ENCODE measurements around the gene PXYLP1. TPM values are rescaled to one million over a fixed set of nuclear protein-coding genes. Genes with fewer than 3 reads are reported as not detected.

The PXYLP1 gene
- total and polyA plus RNA-seq, 10 of the 15 experiments (the other 5 are each of a cell fraction or from before 2014, with no cell fraction given), result 0.06 to 1.7 (median 0.35) TPM

DNA sequence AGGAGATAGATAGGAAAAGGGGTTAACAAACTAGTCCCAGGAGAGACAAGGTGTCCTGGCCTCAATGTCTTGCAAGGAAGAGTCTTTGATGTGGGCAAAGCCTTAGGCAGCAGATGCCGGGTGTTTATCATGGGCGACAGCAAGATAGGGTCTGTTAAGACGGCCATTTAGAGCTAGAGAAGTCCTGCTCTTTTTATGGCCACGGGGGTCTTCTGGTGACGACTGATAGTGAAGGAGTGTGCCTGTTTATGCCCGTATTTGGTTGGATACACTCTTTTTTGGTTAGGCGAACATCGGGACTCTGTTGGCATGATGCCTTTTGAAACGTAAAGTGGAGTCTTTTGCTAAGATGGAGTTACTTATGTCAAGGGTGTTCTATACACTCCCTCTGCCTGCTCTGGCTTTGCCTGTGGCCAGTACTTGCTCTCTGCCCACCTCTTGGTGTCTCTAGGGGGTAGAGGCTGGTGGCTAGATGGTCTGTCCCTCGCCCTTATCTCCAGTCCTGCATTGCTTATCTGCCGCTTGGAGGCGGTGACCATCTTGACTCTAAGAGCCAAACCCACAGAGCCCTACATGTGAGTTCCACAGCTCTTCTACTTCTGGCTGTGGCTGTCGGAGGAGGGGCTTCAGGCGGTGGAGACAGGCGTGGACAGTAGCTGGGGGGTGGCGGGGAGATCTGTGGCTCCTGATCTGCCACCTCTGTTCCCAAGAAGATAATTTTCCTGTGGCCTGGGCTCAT is 80.9 kb downstream of the PXYLP1 start:
- ChIA-PET CTCF (interaction anchor here (0.7 to 20.6 kb wide), 33 partner anchors 9 to 248 kb away, joined by 3 to 642 read pairs (median 7); partner anchors contain the start of gene ZBTB38), RAD21 (ENCODE audit: unreplicated experiment) (interaction anchor here (0.7 to 6.6 kb wide), 35 partner anchors 10 to 332 kb away, joined by 3 to 151 read pairs (median 8); partner anchors contain the start of genes PXYLP1 and RASA2), SMC1A (ENCODE audit: uncharacterized antibody, unreplicated experiment) (interaction anchor here (0.6 to 17.9 kb wide), 28 partner anchors 10 to 248 kb away, joined by 3 to 405 read pairs (median 10); no protein-coding TSS in a partner anchor), POLR2A (interaction anchor here (0.7 to 5.6 kb wide), 16 partner anchors 15 to 565 kb away, joined by 3 to 33 read pairs (median 4); no protein-coding TSS in a partner anchor)
- no peaks in the 10 kb centered on the region for H3K27me3 ChIP-seq (replicated peaks in 1 of 2; ENCODE audit: control insufficient read depth in 2 of 2, insufficient read depth in 2 of 2, low read length in 1 of 2)
- H3K9ac ChIP-seq (ENCODE audit: control insufficient read depth, insufficient read depth, low read length), result peak overlapping the region; percentile 75
- peak overlapping the region; percentile 90 for H3K4me2 ChIP-seq (ENCODE audit: control insufficient read depth, insufficient read depth)
- peaks cover 13% of the 10 kb centered on the region for H3K4me1 ChIP-seq (ENCODE audit: control insufficient read depth, insufficient read depth, low read length)
- FAIRE-seq (no peak), ATAC-seq (no peak), DNase-seq (ENCODE audit: low read depth, low spot score) (no peak)
- peaks cover 12% of the 10 kb centered on the region for H3K79me2 ChIP-seq (ENCODE audit: control insufficient read depth, insufficient read depth, low read length)
- no peaks in the 10 kb centered on the region for H3K36me3 ChIP-seq (ENCODE audit: control insufficient read depth in 2 of 2, insufficient read depth in 2 of 2, low read length in 1 of 2)
- H3K4me3 ChIP-seq, result peak overlapping the region; percentile 76
- no peaks in the 10 kb centered on the region for H4K20me1 ChIP-seq (ENCODE audit: control insufficient read depth, insufficient read depth)
- WGBS (ENCODE audit: insufficient coverage, insufficient replicate concordance, low lambda C conversion rate, missing lambda C conversion rate), result 92% methylated on average over 16 of the region's 16 CpGs
- intact Hi-C loops (cut with micrococcal nuclease; ENCODE audit: unreplicated experiment) (loop anchor here (1.0 kb wide), 1 partner anchor 129 kb away; no protein-coding TSS in a partner anchor), in situ Hi-C loops (cut with MboI) (no loop called here)
- TF ChIP-seq ZNF687 (IDR thresholded peaks at IDR 0.05), result peak; percentile 81
- TF ChIP-seq YY1 (IDR thresholded peaks at IDR 0.05; ENCODE audit: low read depth, low read length), result peak; percentile 12; the same call in 1 of the 2 replicates
- TF ChIP-seq, protein P1, sequence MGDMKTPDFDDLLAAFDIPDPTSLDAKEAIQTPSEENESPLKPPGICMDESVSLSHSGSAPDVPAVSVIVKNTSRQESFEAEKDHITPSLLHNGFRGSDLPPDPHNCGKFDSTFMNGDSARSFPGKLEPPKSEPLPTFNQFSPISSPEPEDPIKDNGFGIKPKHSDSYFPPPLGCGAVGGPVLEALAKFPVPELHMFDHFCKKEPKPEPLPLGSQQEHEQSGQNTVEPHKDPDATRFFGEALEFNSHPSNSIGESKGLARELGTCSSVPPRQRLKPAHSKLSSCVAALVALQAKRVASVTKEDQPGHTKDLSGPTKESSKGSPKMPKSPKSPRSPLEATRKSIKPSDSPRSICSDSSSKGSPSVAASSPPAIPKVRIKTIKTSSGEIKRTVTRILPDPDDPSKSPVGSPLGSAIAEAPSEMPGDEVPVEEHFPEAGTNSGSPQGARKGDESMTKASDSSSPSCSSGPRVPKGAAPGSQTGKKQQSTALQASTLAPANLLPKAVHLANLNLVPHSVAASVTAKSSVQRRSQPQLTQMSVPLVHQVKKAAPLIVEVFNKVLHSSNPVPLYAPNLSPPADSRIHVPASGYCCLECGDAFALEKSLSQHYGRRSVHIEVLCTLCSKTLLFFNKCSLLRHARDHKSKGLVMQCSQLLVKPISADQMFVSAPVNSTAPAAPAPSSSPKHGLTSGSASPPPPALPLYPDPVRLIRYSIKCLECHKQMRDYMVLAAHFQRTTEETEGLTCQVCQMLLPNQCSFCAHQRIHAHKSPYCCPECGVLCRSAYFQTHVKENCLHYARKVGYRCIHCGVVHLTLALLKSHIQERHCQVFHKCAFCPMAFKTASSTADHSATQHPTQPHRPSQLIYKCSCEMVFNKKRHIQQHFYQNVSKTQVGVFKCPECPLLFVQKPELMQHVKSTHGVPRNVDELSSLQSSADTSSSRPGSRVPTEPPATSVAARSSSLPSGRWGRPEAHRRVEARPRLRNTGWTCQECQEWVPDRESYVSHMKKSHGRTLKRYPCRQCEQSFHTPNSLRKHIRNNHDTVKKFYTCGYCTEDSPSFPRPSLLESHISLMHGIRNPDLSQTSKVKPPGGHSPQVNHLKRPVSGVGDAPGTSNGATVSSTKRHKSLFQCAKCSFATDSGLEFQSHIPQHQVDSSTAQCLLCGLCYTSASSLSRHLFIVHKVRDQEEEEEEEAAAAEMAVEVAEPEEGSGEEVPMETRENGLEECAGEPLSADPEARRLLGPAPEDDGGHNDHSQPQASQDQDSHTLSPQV (IDR thresholded peaks at IDR 0.05), result peak; percentile 95
- TF ChIP-seq ELK1 (IDR thresholded peaks at IDR 0.05; ENCODE audit: low read depth, low read length), result no peak
- 0 out of 2 replicates have a peak, but pooled peaks have one; percentile 46 for TF ChIP-seq PRDM15 (CRISPR knock-in tag; IDR thresholded peaks at IDR 0.05)
- H3K27ac ChIP-seq (ENCODE audit: control insufficient read depth, insufficient read depth), result peak overlapping the region; percentile 85
- H2AFZ ChIP-seq (ENCODE audit: control insufficient read depth, low read depth, low read length), result peak overlapping the region; percentile 92; the same call in 1 of the 2 replicates
- BruUV-seq (replicated peaks), result no TSS peak
- H3K9me3 ChIP-seq (replicated peaks; ENCODE audit: control insufficient read depth, insufficient read depth, low read length), result no peaks in the 10 kb centered on the region

Measured in GM12878 (cell line).